Activated T-helper 1 cell treated with anti-CD3 and anti-CD28 coated beads, Interleukin-12 subunit alpha, Interleukin-12 subunit beta, Interleukin-2, Interleukin-4 antibody, amounts not matched to agents 30 ng/mL and 10 ng/mL and 1 ng/mL, durations not matched to agents 14 hours and 24 hours and 36 hours (primary cell): Measurements from ENCODE around the gene DOCK3. TPM values are rescaled to one million over a fixed set of nuclear protein-coding genes. Genes with fewer than 3 reads are reported as not detected.
"Not testable (repeated sequence)": the region's sequence is repeated elsewhere in the genome, so short reads cannot be mapped to it uniquely, and the experiment has no call there.

Experiments used
- DNase-seq: peaks from one replicate; pipeline ENCODE4 v3.0.0; 2021; ENCODE audit warnings: low spot score
- H3K27ac Mint-ChIP-seq: one replicate; pipeline ENCODE4 v1.8.0; 2021; ENCODE audit warnings: mild to moderate bottlenecking, mixed read lengths
- H3K27me3 Mint-ChIP-seq: one replicate; pipeline ENCODE4 v1.8.0; 2022; ENCODE audit warnings: mild to moderate bottlenecking, moderate library complexity, mixed read lengths; ENCODE audit not compliant: insufficient read depth
- H3K36me3 Mint-ChIP-seq: one replicate; pipeline ENCODE4 v1.8.0; 2021; ENCODE audit warnings: low read depth, mixed read lengths
- H3K4me1 Mint-ChIP-seq: one replicate; pipeline ENCODE4 v1.8.0; 2021; ENCODE audit warnings: low read depth, mixed read lengths
- H3K4me3 Mint-ChIP-seq: one replicate; pipeline ENCODE4 v1.8.0; 2021; ENCODE audit warnings: mild to moderate bottlenecking, moderate library complexity, mixed read lengths
- H3K9me3 Mint-ChIP-seq: one replicate; pipeline ENCODE4 v1.8.0; 2021; ENCODE audit warnings: mixed read lengths
- intact Hi-C: fragments of 100-400 bp; cut with micrococcal nuclease; formaldehyde crosslinking; loops from one replicate; pipeline ENCODE4 v1.15.1; 2024
- total RNA-seq: library from RNA; stranded (reverse); gene quantifications from 2 replicates; pipeline ENCODE4 v1.2.3, GENCODE V29; 2022

DOCK3 gene
- total RNA-seq, 1 donor from 2014 or later = 1.5 TPM

DNA sequence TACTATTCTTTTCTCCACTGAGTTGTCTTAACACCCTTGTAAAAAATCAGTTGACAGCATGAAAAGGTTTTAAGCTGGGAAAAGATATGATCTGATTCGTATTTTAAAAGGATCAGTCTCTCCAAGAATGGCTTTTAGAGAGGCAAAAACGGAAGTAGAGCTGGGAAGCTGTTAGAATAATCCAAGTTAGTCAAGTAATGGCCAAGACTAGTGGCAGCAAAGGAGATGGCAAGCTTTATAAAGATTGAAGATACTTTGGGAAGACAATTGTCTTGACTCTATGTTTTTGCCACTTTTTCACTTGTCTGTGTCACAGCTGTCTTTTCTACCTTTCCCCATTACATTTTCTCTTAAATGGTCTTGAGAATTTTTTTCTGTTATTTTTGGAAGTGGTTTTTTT is 466.8 kb downstream of the DOCK3 start:
- H3K27me3 Mint-ChIP-seq = no peaks in the 10 kb centered on the region
- H3K4me3 Mint-ChIP-seq = no peak overlapping the region
- no peak overlapping the region for H3K27ac Mint-ChIP-seq
- no peaks in the 10 kb centered on the region for H3K36me3 Mint-ChIP-seq
- no peaks in the 10 kb centered on the region for H3K9me3 Mint-ChIP-seq
- intact Hi-C loops = no loop called here
- DNase-seq = no peak
- no peaks in the 10 kb centered on the region for H3K4me1 Mint-ChIP-seq

- no peak overlapping the region for H3K4me3 Mint-ChIP-seq
- H3K27ac Mint-ChIP-seq = no peak overlapping the region
- H3K4me1 Mint-ChIP-seq = no peaks in the 10 kb centered on the region
- peaks cover 4% of the 10 kb centered on the region for H3K9me3 Mint-ChIP-seq
- no peak for DNase-seq
- no peaks in the 10 kb centered on the region for H3K27me3 Mint-ChIP-seq
- H3K36me3 Mint-ChIP-seq = no peaks in the 10 kb centered on the region
- intact Hi-C loops = no loop called here
These were observed 471.3 kb downstream of the DOCK3 start for GRCh38 chr3:51145811-51146585.

- Mint-ChIP-seq H3K4me1 (no peaks in the 10 kb centered on the region), H3K27me3 (no peaks in the 10 kb centered on the region), H3K36me3 (no peaks in the 10 kb centered on the region), H3K9me3 (peaks cover 4% of the 10 kb centered on the region), H3K27ac (no peak overlapping the region), H3K4me3 (no peak overlapping the region)
- intact Hi-C loops = no loop called here
- no peak for DNase-seq
These were observed 472.1 kb downstream of the DOCK3 start for GRCh38 chr3:51146781-51147180.

DNA sequence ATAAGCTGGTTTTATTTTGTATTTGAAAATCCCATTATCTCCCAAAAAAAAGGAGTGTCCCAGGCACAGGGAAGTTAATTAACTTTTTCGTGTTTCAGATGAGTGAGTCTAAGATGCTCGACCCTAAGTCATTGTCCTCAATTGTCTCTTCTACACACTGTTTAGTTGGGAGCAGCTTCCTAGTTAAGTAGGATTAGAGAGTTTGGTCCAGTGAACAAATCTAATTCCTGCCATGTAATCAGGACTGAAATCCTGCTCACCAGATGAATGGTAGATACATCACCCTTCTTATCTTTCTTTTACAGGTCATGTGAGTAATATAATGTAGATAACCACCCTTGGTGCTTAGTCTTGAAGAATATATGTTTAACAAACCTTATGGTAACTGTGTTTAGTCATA is 481.4 kb downstream of the DOCK3 start:
- DNase-seq = no peak
- no peaks in the 10 kb centered on the region for H3K36me3 Mint-ChIP-seq
- no peaks in the 10 kb centered on the region for H3K9me3 Mint-ChIP-seq
- intact Hi-C loops = no loop called here
- H3K4me3 Mint-ChIP-seq = no peak overlapping the region
- H3K27ac Mint-ChIP-seq = no peak overlapping the region
- no peaks in the 10 kb centered on the region for H3K4me1 Mint-ChIP-seq
- no peaks in the 10 kb centered on the region for H3K27me3 Mint-ChIP-seq

GRCh38 chr3:51163051-51163450 is 488.3 kb downstream of the DOCK3 start:
- Mint-ChIP-seq H3K9me3 (no peaks in the 10 kb centered on the region), H3K4me1 (no peaks in the 10 kb centered on the region), H3K27me3 (no peaks in the 10 kb centered on the region), H3K36me3 (no peaks in the 10 kb centered on the region), H3K4me3 (no peak overlapping the region), H3K27ac (no peak overlapping the region)
- DNase-seq = no peak
- intact Hi-C loops = no loop called here

GRCh38 chr3:51173518-51174271 is 499.0 kb downstream of the DOCK3 start:
- DNase-seq = no peak
- no peaks in the 10 kb centered on the region for H3K36me3 Mint-ChIP-seq
- peaks cover 49% of the 10 kb centered on the region for H3K9me3 Mint-ChIP-seq
- H3K4me1 Mint-ChIP-seq = no peaks in the 10 kb centered on the region
- H3K4me3 Mint-ChIP-seq = no peak overlapping the region
- intact Hi-C loops = no loop called here
- no peak overlapping the region for H3K27ac Mint-ChIP-seq
- H3K27me3 Mint-ChIP-seq = no peaks in the 10 kb centered on the region

DNA sequence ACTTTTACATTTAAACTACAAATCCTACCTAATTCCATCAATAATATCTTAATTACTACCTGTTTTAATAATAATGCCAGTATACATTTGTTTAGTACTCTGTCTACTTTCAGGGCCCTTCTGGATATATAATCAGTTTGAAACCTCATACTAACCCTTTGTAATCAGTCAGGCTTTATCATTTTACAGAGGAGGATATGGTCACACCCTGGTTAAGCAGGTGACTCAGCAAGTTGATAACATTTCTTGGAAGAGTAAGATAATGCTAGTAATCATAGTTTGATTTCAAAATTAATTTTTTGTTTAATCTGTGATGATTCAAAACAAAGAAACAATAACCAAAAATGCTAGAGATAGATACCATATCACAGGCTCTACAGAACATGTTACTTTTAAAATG is 502.2 kb downstream of the DOCK3 start:
- Mint-ChIP-seq H3K27me3 (no peaks in the 10 kb centered on the region), H3K9me3 (peaks cover 28% of the 10 kb centered on the region), H3K27ac (no peak overlapping the region), H3K4me3 (no peak overlapping the region), H3K36me3 (no peaks in the 10 kb centered on the region), H3K4me1 (no peaks in the 10 kb centered on the region)
- intact Hi-C loops = no loop called here
- DNase-seq = no peak

DNA sequence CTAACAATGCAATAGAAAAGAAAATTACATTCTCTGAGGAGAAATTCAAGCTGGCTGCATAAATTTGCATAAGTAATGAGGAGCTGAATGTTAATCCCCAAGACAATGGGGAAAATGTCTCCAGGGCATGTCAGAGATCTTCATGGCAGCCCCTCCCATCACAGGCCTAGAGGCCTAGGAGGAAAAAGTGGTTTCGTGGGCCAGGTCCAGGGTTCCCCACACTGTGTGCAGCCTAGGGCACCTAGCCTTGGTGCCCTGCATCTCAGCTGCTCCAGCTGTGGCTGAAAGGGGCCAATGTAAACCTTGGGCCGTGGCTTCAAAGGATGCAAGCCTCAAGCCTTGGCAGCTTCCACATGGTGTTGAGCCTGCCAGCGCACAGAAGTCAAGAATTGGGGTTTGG is 511.7 kb downstream of the DOCK3 start:
- not testable (repeated sequence) for H3K4me1 Mint-ChIP-seq

GRCh38 chr3:51190199-51190598 is 515.5 kb downstream of the DOCK3 start:
- Mint-ChIP-seq H3K27ac (no peak overlapping the region), H3K4me3 (no peak overlapping the region), H3K27me3 (peaks cover 2% of the 10 kb centered on the region), H3K9me3 (peaks cover 6% of the 10 kb centered on the region), H3K36me3 (no peaks in the 10 kb centered on the region), H3K4me1 (peaks cover 5% of the 10 kb centered on the region)
- DNase-seq = no peak
- intact Hi-C loops = no loop called here

More for the DNA sequence above, 511.7 kb downstream of the DOCK3 start:
- H3K9me3 Mint-ChIP-seq, intact Hi-C loops, DNase-seq, H3K36me3 Mint-ChIP-seq, H3K27me3 Mint-ChIP-seq, H3K4me3 Mint-ChIP-seq, H3K27ac Mint-ChIP-seq: not testable (repeated sequence)

- DNase-seq = no peak
- intact Hi-C loops = no loop called here
- H3K4me1 Mint-ChIP-seq = peaks cover 5% of the 10 kb centered on the region
- H3K36me3 Mint-ChIP-seq = no peaks in the 10 kb centered on the region
- H3K27ac Mint-ChIP-seq = no peak overlapping the region
- peaks cover 3% of the 10 kb centered on the region for H3K9me3 Mint-ChIP-seq
- H3K4me3 Mint-ChIP-seq = no peak overlapping the region
- H3K27me3 Mint-ChIP-seq = peaks cover 2% of the 10 kb centered on the region
These were observed 516.1 kb downstream of the DOCK3 start for GRCh38 chr3:51190827-51191226.

- Mint-ChIP-seq H3K27ac (no peak overlapping the region), H3K36me3 (no peaks in the 10 kb centered on the region), H3K4me1 (peaks cover 5% of the 10 kb centered on the region), H3K9me3 (peaks cover 2% of the 10 kb centered on the region), H3K27me3 (peaks cover 2% of the 10 kb centered on the region), H3K4me3 (no peak overlapping the region)
- intact Hi-C loops = no loop called here
- no peak for DNase-seq
These were observed 517.0 kb downstream of the DOCK3 start for GRCh38 chr3:51191768-51192167.

GRCh38 chr3:51198477-51198876 is 523.8 kb downstream of the DOCK3 start:
- Mint-ChIP-seq H3K9me3 (peaks cover 14% of the 10 kb centered on the region), H3K4me3 (no peak overlapping the region), H3K27ac (no peak overlapping the region), H3K36me3 (no peaks in the 10 kb centered on the region), H3K4me1 (peaks cover 5% of the 10 kb centered on the region), H3K27me3 (no peaks in the 10 kb centered on the region)
- no peak for DNase-seq
- intact Hi-C loops = no loop called here

GRCh38 chr3:51199296-51199695 is 524.6 kb downstream of the DOCK3 start:
- DNase-seq, H3K36me3 Mint-ChIP-seq, intact Hi-C loops, H3K27ac Mint-ChIP-seq, H3K27me3 Mint-ChIP-seq, H3K4me1 Mint-ChIP-seq, H3K4me3 Mint-ChIP-seq: not testable (repeated sequence)
- H3K9me3 Mint-ChIP-seq = peaks cover 14% of the 10 kb centered on the region
